GM20000 (cell line): ENCODE results near the gene MZB1.

ENCODE experiments used
- DNase-seq: peaks from one replicate; pipeline ENCODE4 v3.0.0; 2012; ENCODE audit warnings: low spot score
- TF ChIP-seq, protein P1 (sequence below): IDR thresholded peaks from 2 replicates; pipeline ENCODE4 v1.5.1; 2012; ENCODE audit warnings: mild to moderate bottlenecking, control low read depth; ENCODE audit errors: extremely low read depth, missing control alignments

The MZB1 gene

DNA sequence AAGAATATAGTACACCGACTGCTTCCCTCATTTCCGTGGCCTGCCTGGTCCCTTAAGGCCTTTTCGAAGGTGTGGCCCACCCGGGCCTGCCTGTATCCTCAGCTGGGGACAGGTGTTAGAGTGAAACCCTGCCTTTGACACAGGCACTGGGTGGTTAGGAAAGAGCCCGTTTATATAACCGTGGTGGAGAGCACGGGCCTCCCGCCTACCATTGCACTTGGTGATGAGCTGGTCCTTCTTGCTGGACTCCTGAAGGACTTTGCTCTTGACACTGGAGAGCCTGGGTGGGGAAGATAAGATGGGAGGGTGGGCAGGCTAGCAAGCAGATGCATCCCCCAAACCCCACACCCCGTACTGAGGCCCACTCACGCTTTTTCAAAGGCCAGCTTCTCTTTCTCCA is 11.8 kb upstream of the MZB1 start:
- TF ChIP-seq, protein P1, sequence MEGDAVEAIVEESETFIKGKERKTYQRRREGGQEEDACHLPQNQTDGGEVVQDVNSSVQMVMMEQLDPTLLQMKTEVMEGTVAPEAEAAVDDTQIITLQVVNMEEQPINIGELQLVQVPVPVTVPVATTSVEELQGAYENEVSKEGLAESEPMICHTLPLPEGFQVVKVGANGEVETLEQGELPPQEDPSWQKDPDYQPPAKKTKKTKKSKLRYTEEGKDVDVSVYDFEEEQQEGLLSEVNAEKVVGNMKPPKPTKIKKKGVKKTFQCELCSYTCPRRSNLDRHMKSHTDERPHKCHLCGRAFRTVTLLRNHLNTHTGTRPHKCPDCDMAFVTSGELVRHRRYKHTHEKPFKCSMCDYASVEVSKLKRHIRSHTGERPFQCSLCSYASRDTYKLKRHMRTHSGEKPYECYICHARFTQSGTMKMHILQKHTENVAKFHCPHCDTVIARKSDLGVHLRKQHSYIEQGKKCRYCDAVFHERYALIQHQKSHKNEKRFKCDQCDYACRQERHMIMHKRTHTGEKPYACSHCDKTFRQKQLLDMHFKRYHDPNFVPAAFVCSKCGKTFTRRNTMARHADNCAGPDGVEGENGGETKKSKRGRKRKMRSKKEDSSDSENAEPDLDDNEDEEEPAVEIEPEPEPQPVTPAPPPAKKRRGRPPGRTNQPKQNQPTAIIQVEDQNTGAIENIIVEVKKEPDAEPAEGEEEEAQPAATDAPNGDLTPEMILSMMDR: no peak
- DNase-seq: no peak

DNA sequence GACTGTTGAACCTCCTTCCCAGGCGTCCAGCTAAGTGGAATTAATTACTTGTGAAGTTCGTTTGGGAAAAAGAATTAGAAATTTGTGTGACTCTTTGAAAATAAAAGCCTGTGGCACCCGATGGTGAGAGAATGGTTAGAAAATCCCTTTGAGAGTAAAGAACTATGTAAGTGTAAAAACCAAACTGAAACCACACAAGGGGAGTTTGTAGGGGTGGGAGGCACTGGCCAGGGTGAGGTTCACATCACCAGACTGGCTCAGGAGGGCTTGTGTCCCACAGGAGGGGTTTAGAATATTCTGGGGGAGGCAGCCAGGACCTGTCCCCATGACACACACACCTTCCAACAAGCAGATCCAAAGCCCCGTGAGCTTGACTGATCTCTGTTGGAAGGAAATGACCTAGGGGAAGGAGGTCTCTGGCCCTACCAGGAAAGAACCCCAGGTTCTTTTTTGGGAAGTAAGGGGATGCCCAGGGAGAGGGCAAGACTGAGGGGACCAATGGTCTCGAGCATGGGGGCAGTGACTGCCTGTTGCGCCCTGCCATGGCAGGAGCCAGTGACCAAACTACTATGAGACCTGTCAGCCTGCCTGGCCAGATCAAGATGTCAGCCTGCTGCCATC is 9.9 kb upstream of the MZB1 start:
- peak; percentile 80 for DNase-seq
- TF ChIP-seq, protein P1: no peak

DNA sequence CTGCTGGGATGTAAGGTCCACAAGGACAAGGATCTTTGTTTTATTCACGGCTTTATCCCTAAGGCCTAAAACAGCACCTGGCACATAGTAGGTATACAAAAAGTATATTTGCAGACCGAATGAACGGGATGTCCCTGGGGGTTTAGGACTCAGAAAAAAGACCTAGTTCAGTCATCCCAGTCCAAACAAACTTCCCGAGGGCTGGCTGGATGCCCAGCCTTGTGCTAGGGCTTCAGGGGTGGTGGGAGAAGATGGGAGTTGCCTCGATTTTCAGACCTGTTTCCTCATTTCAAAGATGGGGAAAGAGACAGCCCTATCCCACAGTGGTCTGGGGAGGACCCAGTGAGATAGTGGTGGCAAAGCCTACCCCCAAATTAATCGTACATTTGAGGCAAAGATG is 8.2 kb upstream of the MZB1 start:
- TF ChIP-seq, protein P1: no peak
- no peak for DNase-seq

DNA sequence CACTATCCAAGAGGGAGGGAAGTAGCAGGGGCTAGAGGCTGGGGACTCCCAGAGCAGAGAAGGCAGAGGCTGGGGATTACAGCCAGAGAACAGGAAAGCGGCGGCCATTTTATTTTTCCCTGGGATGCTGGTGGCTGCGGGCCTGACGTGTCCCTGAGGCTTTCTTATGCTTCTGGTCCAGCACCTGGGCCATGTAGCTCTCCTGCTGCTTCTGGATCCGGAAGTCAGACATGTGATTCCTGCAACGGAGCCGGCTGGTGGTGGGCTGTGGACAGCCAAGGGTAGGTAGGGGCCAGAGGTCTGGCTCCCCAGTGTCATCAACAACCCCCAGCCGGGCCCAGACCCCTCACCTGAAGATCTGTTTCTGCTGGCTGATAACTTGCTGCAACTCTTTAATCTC is 7.0 kb upstream of the MZB1 start:
- DNase-seq: no peak
- TF ChIP-seq, protein P1: no peak

DNA sequence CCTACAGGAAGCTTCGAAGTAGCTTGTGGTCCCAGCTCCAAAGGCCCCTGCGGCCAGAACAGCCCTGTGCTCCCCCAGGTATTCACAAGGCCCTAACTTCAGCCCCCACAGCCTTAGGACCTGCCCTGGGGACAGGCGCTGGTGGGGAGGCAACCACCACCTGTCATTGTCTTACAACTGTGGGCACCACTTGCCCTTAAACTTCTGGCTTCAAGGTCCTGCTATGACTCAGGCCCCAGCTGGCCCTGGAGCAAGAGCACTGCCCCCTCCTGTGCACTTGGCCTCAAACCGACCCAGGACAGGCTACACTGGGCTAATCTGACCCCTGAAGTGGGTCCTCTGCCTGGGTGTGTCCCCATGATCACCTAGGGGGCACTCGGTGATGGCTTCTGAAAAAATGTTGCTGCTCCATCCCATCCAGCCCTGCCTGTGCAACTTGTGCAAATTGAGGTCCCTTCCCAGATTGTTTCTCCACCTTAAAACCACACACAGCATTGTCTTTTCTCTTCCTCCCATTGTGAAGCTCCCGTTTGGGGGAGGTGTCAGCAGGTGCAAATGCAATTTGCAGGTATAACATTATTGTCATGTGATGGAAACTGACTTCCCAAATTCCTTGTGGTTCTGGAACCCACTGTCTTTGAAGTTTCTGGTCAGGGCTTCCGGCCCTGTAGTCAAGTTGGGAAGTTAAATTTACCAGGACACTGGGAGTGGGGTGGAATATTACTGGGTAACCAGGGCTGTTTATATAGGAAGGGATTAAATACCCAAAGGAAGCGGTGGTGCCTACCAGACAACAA is 6.3 kb upstream of the MZB1 start:
- DNase-seq: peak; percentile 30
- TF ChIP-seq, protein P1: no peak

DNA sequence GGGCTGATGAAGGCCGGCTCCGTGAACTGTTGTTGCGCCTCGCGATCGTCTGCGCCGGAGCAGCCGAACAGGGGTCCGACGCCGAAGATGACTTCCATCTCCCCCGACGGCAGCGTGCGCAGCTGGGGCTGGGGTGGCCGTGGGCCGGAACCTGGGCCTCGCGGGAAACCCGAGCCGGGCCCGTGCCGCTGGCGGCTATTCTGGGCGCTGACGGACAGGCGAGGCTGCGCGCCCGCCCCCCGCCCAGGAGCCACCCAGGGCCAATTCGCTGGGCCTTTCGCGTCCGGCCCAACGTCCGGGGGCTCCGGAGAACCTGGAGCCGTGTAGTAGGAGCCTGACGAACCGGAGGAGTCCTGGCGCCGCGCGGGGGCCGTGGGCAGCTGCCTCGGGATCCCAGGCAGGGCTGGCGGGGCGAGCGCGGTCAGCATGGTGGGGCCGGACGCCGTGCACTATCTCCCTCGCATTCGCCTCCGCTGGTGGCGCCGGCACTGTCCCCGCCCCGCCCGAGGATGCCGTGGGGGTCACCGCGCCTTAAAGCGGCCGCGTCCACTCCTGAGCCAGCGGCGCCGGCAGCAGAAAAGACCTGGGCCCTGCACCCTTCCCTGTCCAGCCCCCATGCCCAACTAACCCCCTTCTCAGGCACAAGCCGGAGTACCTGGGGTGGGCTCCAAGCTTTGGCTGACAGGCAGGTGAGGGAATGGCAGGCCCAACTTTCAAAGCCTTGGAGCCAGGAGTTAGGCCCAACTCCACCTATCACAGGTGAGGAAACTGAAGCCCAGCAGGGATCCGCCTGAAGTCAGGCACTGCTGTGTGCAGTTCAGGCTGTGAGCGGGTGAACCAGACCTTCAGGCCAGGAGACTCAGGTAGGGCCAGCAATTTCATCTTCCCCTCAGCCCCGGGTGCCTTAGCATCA is 5.2 kb upstream of the MZB1 start, which contains the start of gene PROB1:
PROB1 (minus strand) TSS at position 451 of the 913 bp plus-strand sequence; CDS start at position 428, 23 bp downstream.
- DNase-seq: no peak

More for the DNA sequence above, 5.2 kb upstream of the MZB1 start, which contains the start of gene PROB1:
- TF ChIP-seq, protein P1: no peak
